Left forelimb (tissue), 1 donor: ENCODE data around the gene CASP9.
A peak's percentile ranks its signal among the peaks of the same experiment; 100 is the strongest.
"Not testable (repeated sequence)": the region's sequence is repeated elsewhere in the genome, so short reads cannot be mapped to it uniquely, and the experiment has no call there.

ENCODE experiments used
- DNase-seq: peaks from one replicate; pipeline ENCODE4 v3.0.0-alpha.2; 2018; ENCODE audit warnings: low spot score

Gene CASP9

DNA sequence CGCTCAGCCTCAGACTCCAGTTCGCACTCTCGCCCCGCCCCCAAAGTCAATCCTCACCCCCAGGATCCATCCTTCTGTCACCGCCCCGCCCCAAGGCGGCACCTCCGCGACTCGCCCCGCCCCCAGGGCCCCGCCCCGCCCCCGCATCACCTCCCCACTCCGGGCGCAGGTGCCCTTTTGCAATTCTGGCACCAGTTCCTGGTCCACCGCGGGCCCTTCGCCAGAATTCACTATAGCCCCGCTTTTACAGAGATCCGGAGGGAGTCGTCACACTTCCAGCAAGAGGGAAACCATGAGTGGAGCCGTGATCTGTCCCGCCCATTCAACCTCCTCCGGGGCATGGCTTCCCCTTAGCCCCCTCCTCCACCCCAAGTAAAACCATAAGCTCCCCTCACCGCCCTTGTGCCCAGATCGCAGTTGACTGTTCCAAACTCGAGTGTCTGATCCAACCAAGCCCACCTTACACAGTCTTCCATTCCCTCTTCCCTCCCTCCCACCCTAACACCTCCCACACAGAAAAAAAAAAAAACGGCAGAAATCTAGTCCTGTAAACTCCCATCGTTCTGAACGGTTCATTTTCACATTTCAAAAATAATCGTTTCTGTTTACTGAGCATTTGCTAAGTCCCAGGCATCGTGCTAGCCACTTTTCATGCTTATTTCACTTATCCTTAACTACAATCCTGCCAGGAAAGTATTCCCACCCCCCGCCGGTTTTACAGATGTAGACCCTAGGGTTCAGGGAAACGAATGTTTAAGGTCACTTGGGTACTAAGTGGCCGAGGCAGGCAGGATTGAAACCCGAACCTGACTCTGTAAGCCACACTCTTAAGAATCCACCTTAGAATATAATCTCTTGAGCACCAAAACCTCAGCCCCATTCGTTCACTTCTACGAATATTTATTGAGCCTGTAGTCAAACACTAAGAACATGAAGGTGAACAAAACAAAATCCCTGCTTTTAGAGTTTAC is 1.3 kb upstream of the CASP9 start:
- DNase-seq: no peak

DNA sequence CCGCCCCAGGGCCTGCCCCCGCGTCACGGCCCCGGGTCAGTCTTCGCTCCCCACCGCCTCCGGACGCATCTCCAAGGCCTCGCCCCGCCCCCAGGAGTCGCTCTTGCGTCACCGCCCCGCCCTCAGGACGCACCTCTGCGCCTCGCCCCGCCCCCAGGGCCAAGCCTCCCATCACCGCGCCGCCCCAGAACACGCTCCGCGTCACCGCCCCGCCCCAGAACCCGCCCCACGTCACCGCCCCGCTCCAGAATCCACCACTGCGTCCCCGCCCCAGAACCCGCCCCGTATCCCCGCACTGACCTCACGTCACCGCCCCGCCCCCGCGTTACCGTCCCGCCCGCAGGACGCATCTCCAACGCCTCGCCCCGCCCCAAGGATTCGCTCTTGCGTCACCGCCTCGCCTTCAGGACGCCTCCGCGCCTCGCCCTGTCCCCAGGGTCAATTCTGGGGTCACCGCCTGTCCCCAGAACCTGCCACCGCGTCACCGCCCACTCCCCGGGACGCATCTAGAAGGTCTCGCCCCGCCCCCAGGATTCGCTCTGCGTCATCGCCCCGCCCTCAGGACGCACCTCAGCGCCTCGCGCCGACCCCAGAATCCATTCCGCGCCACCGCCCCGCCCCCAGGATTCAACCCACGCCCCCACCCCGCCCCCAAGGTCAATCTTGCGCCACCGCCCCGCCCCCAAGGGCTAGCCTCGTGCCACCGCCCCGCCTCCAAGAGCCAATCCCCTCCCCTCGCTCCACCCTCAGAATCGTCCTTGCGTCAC is 451 bp upstream of the CASP9 start:
- DNase-seq: peak; percentile 100

DNA sequence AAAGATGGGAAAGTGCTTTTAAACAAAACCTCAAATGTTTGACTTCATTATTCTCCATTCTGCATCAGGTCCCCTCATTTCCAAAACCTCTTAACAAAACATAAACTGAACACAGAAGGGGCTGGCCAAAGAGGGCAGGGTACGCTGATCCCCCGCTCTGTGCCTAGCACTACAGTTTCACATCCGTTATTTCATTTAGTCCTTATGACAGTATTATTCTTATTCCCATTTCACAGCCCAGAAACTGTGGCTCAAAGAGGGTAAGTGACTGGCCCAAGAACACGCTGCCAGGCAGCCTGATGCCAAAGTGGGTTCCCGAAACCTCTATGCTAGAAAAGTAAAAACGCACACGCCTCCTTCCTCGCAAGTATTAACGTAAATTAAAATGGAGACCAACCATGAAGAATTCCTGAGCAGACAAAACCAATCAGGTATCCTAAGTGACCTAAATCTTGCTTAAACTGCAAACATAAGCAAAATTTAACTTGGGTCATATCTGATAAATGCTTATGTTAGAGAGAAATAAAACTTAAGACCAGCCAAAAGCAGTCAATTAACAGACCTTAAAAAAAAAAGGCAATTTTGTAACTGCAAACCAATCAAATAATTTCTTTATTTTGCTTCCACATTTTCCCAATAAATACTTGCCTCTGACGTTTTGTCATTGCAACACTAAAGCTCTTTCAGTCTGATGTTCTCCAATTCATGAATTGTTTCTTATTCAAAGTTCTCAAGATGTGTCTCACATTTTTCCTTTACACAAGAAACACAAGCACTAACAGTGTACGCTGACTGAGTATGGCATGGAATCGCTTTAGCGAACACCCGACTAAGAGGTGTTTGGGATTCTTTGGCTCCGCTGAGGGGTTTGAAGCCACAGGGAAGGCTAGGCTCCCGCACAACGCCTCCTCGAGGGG is 653 bp downstream of the CASP9 start:
- no peak for DNase-seq

DNA sequence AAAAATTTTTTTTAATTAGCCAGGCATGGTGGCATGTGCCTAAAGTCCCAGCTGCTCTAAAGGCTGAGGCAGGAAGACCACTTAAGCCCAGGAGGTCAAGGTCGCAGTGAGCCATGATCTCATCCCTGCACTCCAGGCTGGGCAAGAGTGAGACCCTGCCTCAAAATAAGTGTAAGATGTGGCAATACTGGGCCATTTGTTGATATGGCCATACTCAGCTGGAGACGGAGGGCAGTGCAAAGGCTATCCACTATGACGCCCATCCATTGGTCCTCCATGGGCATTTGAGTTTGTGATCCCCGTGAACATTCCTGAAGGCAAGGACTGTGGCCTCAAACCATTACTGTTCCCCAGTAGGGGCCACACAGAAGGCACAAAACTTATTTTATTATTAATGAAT is 1.5 kb downstream of the CASP9 start:
- no peak for DNase-seq

DNA sequence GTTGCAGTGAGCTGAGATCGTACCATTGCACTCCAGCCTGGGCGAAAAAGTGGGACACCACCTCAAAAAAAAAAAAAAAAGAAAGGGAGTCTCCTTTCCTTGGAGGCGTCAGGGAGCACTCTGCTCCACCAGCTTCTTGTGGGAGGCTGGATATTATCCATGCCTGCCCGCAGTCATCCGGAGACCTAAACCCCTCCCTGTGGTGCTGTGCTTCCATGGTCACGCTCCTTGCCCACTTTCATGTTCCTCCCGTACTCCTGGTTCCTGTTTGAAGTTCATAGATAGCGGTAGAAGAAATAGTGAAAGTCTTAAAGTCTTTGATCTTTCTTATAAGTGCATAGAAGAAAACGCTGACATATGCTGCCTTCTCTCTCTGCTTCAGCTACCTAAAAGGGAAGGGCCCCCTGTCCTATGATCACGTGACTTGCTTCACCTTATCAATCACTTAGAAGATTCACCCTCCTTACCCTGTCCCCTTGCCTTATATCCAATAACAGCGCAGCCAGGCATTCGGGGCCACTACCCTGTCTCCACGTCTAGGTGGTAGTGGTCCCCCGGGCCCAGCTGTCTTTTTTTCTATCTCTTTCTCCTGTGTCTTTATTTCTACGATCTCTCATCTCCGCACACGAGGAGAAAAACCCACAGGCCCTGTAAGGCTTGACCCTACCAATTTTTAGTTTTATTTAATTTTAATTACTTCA is 2.7 kb downstream of the CASP9 start:
- not testable (repeated sequence) for DNase-seq

DNA sequence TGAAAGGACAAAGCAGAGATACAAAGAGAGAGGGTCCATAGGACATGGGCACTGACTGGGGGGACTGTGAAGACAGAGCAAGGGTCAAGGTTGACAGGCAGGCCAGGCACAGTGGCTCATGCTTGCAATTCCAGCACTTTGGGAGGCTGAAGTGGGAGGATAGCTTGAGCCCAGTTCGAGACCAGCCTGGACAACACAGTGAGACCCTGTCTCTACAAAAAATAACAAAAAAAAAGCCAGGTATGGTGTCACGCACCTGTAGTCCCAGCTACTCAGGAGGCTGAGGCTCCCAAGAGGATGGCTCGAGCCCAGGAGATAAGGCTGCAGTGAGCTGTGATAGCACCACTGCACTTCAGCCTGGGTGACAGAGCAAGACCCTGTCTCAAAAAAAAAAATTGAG is 4.4 kb downstream of the CASP9 start:
- DNase-seq: no peak

DNA sequence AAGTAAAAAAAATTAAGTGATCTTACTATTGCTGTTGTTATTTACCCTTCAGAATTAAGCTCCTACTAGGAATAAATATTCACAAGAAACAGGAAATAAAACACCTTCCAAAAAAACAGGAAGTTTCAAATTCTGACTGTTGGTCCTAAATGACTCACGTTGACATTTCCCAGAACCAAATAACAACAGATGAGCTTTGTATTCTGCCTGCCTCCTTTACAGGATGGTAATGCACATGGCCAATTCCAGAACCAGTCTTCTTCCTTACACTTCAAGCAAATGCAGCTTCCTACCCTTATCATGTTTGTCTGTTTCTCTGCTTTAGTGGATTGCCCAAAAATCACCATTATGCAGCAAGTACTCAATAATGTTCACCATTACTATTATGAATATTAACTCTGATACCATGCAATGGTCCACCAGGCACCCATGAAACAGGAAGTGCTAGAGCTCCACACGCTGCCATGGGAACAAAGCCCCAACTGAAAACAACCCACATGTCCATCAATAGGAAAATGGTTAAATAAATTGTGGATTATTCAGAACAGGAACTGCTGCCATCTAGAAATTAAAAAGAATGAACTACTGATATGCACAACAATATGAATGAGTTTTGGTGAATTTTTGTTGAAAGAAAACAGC is 8.9 kb downstream of the CASP9 start:
- no peak for DNase-seq

DNA sequence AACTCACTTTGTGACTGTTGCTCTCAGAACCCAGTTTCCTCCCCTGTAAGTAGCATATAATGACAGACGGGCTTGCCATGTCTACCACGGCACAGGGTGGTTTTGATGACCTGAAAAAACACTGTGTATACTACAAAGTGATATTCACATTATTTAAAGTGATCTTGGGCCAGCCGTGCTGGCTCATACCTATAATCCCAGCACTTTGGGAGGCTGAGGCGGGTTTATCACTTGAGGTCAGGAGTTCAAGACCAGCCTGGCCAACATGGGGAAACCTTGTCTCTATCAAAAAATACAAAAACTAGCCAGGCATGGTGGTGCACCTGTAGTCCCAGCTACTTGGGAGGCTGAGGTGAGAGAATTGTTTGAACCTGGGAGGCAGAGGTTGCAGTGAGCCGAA is 9.5 kb downstream of the CASP9 start:
- DNase-seq: not testable (repeated sequence)

DNA sequence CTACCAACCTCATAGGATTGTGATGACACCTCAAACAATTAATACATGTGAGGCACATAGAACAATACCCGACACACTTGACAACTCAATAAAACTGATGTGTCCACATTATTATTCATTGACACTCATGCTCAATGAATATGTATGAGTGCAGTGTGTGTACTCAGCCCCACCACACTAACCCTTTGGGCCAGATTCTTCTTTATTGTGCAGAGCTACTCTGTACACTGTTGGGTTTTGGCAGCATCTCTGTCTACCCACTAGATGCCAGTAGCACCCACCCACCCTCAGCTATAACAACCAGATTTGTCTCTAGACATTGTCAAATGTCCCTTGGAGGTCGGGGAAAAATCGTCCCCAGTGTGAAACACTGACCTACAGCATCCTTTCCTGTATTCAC is 10.1 kb downstream of the CASP9 start:
- no peak for DNase-seq

DNA sequence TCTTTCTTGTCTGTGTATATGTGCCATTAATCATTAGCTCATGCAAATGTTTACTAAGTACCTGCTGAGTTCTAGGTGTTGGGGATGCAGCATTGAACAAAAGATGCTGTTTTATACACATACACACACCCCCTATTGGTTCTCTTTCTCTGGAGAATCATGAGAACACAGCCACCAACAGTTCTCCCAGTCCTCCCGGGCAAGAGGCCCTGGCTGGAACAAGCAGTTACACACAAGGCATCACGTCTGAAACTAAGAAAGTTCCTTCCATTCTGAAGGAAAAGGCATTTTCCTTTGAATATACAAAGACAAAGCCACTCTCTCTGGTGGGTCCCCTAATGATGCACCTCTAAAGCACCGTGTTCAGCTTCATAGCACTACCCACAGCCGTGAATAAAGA is 10.8 kb downstream of the CASP9 start:
- DNase-seq: no peak

DNA sequence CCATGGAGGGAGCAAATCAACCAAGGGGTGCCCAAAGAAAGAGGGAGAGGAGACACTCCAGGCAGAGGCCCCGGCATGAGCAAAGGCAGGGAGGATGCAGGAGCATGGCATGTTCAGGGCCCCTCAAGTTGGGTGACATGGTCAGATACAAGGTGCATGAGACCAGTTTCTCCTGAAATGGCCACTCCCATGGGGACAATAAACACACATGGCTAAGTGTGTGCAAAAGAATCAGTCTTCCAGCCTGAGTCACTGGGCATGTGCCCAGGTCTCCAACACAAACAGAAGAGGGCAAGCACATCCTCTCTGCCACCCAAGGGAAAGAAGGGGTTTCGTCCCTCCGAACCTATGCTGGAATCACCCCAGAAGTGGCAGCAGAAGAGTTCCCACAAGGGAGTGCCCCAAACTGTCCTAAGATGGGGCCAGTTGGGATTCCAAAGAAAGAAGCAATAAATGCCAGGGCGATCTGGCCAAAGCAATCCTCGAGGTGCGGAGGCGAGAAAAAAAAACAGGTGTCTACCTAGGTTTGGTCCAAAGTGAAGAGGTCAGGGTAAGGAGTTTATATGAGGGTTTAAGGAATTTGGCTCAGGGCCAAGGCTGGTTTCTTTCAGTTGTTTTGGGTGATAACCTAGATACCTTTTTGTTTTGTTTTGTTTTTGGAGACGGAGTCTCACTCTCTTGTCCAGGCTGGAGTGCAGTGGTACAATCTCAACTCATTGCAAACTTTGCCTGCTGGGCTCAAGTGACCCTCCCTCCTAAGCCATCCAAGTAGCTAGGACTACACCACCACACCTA is 13.2 kb downstream of the CASP9 start:
- DNase-seq: no peak

DNA sequence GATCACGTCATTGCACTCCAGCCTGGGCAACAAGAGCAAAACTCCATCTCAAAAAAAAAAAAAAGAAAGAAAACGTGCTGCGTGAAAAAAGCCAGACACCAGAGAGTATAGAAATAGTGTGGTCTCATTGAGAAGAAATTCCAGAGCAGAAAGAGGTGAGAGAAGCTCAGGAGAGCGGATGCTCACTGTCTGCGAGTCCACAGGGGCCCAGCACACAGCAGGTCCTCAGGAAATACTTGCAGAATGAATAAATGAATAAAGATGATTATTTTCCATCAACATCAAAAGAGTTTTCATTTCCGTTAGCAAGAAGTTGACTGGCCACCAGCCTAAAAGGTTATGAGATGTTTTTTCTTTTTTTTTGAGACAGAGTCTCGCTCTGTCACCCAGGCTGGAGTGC is 14.4 kb downstream of the CASP9 start:
- no peak for DNase-seq

DNA sequence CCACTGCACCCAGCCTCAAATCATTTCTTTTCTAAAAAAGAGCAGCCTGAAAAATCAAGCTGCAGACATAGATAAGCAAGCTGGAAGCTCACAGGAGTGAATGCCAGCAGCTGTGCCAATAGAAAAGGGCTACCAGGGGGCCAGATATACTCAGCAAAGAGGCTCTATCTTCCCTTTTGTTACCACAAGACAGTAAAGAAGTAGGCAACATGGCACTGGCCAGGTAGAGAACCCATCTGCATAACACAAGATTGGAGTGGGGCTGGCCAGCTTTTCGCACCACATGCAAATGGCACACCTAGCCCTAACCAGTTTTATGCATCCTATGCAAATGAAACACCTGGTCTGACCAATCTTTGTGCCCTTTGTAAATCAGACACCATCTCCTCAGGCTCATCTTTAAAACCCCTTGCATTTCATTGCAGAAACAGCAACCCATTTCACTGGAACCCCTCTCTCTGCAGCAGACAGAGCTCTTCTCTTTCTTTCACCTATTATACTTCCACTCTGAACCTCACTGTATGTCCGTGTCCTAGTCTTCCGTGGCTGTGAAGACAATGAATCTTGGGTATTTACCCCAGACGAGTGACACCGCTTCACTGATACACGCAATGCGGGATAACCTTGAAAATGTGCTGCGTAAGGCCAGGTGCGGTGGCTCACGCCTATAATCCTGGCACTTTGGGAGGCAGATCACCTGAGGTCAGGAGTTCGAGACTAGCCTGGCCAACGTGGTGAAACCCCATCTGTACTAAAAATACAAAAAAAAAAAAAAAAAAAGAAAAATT is 15.1 kb downstream of the CASP9 start:
- DNase-seq: no peak

DNA sequence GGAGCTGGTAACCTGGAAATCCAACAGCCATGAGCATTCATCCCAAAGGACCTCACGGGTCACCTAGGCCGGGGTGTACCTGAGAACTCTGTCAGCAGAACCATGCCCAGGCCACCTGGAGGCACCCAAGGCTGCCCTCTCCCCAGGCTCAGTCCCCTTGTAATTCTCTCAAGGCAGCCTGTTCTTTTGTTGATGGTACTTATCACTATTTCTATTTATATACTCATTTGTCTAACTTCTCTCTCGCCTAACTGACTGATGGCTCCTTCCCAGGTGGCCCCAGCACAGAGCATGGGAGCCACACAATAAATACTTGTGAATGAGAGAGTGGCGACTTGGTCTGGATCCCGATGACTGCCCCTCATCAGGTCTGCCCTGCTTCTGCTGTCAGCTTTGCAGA is 16.7 kb downstream of the CASP9 start:
- no peak for DNase-seq

DNA sequence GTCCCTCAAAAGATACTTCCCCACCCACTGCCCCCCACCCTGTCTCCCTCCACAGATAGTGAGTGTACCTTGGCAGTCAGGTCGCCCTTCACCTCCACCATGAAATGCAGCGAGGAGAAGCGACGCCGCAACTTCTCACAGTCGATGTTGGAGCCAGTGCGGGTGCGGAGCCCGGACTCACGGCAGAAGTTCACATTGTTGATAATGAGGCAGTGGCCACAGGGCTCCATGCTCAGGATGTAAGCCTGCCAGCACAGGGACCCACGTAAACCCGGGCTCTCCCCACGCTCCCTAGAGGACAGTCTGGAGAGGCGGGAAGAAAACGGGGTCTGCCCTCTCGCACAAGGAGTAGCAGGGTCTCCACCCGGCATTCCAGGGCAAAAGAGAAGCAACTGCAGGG is 17.2 kb downstream of the CASP9 start:
- DNase-seq: no peak

DNA sequence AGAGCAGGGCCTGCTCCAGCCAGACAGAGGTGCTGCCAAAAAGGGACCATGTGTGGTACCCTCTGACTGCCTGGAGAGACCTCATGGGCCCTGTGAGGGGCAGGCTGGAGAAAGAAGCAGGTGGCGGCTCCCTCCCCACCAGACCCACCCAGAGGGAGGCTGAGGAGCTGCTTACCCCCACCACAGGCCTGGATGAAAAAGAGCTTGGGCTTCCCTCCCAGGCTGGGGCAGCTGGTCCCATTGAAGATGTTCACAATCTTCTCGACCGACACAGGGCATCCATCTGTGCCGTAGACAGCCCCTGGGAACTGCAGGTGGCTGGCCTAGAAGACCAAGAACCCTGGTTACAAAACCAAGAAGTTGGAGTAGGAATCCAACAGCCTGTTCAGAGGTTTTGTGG is 19.6 kb downstream of the CASP9 start:
- no peak for DNase-seq

DNA sequence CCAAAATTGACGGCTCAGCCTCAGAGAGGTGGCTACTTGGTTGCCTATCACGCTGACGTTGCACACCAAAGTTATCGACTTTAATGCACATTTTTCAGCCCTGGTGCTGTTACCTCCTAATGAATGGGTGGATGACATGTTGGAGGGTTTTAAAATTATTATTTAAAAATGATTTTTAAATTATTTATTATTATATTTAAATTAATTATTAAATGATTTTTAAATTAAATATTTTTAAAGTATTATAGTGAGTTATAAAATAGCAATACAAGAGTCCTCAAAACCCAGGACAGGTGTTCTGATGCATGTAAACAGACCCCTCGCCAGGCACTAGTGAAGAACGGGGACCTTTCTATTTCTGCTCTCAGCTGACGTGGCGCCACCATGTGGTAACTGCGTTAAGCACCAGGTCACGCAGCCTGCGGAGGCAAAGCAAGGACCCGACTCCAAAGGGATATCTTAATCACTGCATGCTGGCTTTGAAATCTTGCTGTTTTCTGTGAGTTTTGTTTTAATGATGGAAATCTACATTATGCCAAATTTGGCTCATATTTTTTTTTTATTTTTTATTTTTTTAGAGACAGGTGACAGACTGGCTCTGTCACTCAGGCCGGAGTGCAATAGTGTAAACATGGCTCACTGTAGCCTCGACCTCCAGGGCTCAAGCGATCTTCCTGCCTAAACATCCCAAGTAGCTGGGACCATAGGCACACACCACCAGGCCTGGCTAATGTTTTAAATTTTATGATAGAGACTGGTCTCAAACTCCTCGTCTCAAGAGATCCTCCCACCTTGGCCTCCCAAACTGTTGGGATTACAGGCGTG is 22.6 kb downstream of the CASP9 start:
- no peak for DNase-seq
